Loucy (cell line): ENCODE results near the gene OVCH1.

Experiments
- H2AFZ ChIP-seq: fragments of 200-600 bp; sonication (generic); 2 replicates; pipeline ENCODE4 v1.6.0; 2016; ENCODE audit warnings: antibody characterized with exemption, mild to moderate bottlenecking, low read length, moderate library complexity
- H3F3A ChIP-seq: fragments of 200-600 bp; 2 replicates; pipeline ENCODE4 v1.6.0; 2016; ENCODE audit warnings: antibody characterized with exemption, low read depth, mild to moderate bottlenecking
- H3K27me3 ChIP-seq: fragments of 200-600 bp; sonication (generic); 2 replicates; pipeline ENCODE4 v1.6.1; 2014; ENCODE audit warnings: low read length, mild to moderate bottlenecking; ENCODE audit not compliant: insufficient read depth, poor library complexity, severe bottlenecking
- H3K36me3 ChIP-seq: fragments of 200-600 bp; sonication (generic); 2 replicates; pipeline ENCODE4 v1.6.1; 2016; ENCODE audit warnings: low read length; ENCODE audit not compliant: insufficient read depth
- H3K4me1 ChIP-seq: fragments of 200-600 bp; sonication (generic); 2 replicates; pipeline ENCODE4 v1.5.1; 2014; ENCODE audit warnings: low read length, mild to moderate bottlenecking; ENCODE audit not compliant: insufficient read depth, poor library complexity, severe bottlenecking
- H3K4me2 ChIP-seq: fragments of 200-600 bp; sonication (generic); 2 replicates; pipeline ENCODE4 v1.6.0; 2014; ENCODE audit warnings: antibody characterized with exemption, low read length, low read depth, mild to moderate bottlenecking; ENCODE audit not compliant: poor library complexity, severe bottlenecking
- H3K4me3 ChIP-seq: fragments of 200-600 bp; sonication (generic); 2 replicates; pipeline ENCODE4 v1.5.1; 2014; ENCODE audit warnings: low read length, mild to moderate bottlenecking, mixed read lengths; ENCODE audit not compliant: poor library complexity, severe bottlenecking
- H3K79me2 ChIP-seq: fragments of 200-600 bp; sonication (generic); 2 replicates; pipeline ENCODE4 v1.6.1; 2014; ENCODE audit warnings: low read length; ENCODE audit not compliant: insufficient read depth
- H3K9ac ChIP-seq: fragments of 200-600 bp; sonication (generic); 2 replicates; pipeline ENCODE4 v1.6.0; 2014; ENCODE audit warnings: mild to moderate bottlenecking, low read depth, low read length, moderate library complexity; ENCODE audit not compliant: poor library complexity, severe bottlenecking
- H3K9me2 ChIP-seq: fragments of 200-600 bp; sonication (generic); replicated peaks from 2 replicates; pipeline ENCODE4 v1.6.1; 2016; ENCODE audit warnings: low read depth, low read length, mixed read lengths
- H3K9me3 ChIP-seq: fragments of 200-600 bp; sonication (generic); 2 replicates; pipeline ENCODE4 v1.6.1; 2014; ENCODE audit warnings: mild to moderate bottlenecking, antibody characterized with exemption, low read length, low read depth; ENCODE audit not compliant: insufficient read depth
- H4K20me1 ChIP-seq: fragments of 200-600 bp; sonication (generic); 2 replicates; pipeline ENCODE4 v1.6.0; 2014; ENCODE audit warnings: antibody characterized with exemption, low read length, mild to moderate bottlenecking; ENCODE audit not compliant: insufficient read depth, poor library complexity, severe bottlenecking
- CTCF ChIP-seq: fragments of 200-600 bp; sonication (generic); conservative IDR thresholded peaks from 2 replicates; pipeline ENCODE4 v1.5.1; 2014; ENCODE audit warnings: mild to moderate bottlenecking, antibody characterized with exemption, low read length
- EZH2phosphoT487 ChIP-seq: fragments of 200-600 bp; IDR thresholded peaks from 2 replicates; pipeline ENCODE4 v1.6.1; 2018; ENCODE audit warnings: antibody characterized with exemption, mild to moderate bottlenecking, moderate library complexity, borderline replicate concordance

The OVCH1 gene

DNA sequence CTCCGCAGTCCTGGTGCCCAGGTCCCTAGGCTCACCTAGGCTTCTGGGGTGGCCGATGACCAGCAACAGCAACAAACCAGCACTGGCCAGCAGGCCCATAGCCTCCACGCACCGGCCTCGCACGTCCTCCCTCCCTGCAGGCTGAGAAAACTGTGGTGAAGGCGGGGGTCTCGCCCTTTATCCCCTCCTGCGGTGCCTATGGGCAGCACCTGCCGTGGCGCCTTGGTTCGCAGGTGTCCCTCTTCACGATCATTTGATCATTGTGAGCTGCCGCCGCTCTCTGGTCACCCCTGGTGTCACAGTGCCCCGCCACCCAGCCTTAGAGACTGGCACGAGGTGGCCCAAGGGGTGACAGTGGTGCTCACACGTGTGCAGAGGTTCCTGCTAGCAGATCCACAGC is at the start of gene OVCH1:
OVCH1 (minus strand) TSS at position 99 of the 400 bp plus-strand sequence; CDS start at position 99, 0 bp downstream.
- Histone ChIP-seq H3K4me3 (no peak within 1 kb of the TSS), H3K36me3 (no peaks in the 10 kb centered on the region), H3F3A (no peaks in the 10 kb centered on the region), H3K4me2 (no peak within 1 kb of the TSS), H3K27me3 (no peaks in the 10 kb centered on the region), H3K9me2 (no peaks in the 10 kb centered on the region), H2AFZ (no peak within 1 kb of the TSS), H3K4me1 (no peaks in the 10 kb centered on the region), H4K20me1 (no peaks in the 10 kb centered on the region), H3K9me3 (no peaks in the 10 kb centered on the region), H3K9ac (no peak within 1 kb of the TSS), H3K79me2 (no peaks in the 10 kb centered on the region)
- TF ChIP-seq EZH2phosphoT487 (no peak), CTCF (no peak)

- H3F3A ChIP-seq = no peaks in the 10 kb centered on the region
- no peaks in the 10 kb centered on the region for H3K27me3 ChIP-seq
- H3K9ac ChIP-seq = no peak overlapping the region
- no peaks in the 10 kb centered on the region for H3K79me2 ChIP-seq
- H3K9me3 ChIP-seq = no peaks in the 10 kb centered on the region
- H2AFZ ChIP-seq = no peak overlapping the region
- no peak overlapping the region for H3K4me2 ChIP-seq
- no peaks in the 10 kb centered on the region for H4K20me1 ChIP-seq
- H3K4me1 ChIP-seq = no peaks in the 10 kb centered on the region
- no peaks in the 10 kb centered on the region for H3K9me2 ChIP-seq
- no peak for TF ChIP-seq CTCF
- no peak for TF ChIP-seq EZH2phosphoT487
- no peak overlapping the region for H3K4me3 ChIP-seq
- no peaks in the 10 kb centered on the region for H3K36me3 ChIP-seq
Observed at GRCh38 chr12:29547151-29547632, 49.7 kb upstream of the OVCH1 start.

DNA sequence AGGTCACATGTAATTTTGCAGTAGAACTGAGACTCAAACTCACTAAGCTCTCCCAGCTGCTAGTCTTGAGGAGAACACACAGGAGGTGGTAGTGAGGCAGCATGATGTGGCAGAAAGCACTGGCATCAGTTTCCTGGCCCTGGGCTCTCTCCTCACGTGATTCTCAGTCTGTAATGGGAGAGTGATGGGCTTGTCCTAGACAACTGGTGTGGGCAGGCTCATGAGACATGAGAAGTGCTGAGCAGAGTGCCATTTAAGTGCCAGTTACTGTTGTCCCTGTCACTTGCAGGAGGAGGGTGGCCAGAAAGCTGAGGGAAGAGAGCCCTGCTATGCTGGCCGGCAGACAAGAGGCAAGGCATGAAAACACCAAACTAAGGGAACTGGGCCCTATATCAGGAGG is 48.5 kb upstream of the OVCH1 start:
- H3K4me1 ChIP-seq = no peaks in the 10 kb centered on the region
- H3F3A ChIP-seq = no peaks in the 10 kb centered on the region
- no peaks in the 10 kb centered on the region for H3K27me3 ChIP-seq
- no peak overlapping the region for H2AFZ ChIP-seq
- no peaks in the 10 kb centered on the region for H4K20me1 ChIP-seq
- H3K9ac ChIP-seq = no peak overlapping the region
- no peak overlapping the region for H3K4me2 ChIP-seq
- no peaks in the 10 kb centered on the region for H3K9me3 ChIP-seq
- H3K4me3 ChIP-seq = no peak overlapping the region
- no peaks in the 10 kb centered on the region for H3K79me2 ChIP-seq
- TF ChIP-seq CTCF (no peak; the same call in 1 of the 2 replicates), EZH2phosphoT487 (no peak)
- no peaks in the 10 kb centered on the region for H3K9me2 ChIP-seq
- H3K36me3 ChIP-seq = no peaks in the 10 kb centered on the region
